HG02852 (cell line): Measurements from ENCODE around the gene HERPUD2.
A peak's percentile ranks its signal among the peaks of the same experiment; 100 is the strongest.

Experiments used
- ATAC-seq: cut with Tn5 transposase; IDR thresholded peaks from one replicate; pipeline ENCODE4 v1.9.1; 2021; ENCODE audit warnings: mild to moderate bottlenecking, moderate library complexity; ENCODE audit not compliant: unreplicated experiment

The HERPUD2 gene, protein sequence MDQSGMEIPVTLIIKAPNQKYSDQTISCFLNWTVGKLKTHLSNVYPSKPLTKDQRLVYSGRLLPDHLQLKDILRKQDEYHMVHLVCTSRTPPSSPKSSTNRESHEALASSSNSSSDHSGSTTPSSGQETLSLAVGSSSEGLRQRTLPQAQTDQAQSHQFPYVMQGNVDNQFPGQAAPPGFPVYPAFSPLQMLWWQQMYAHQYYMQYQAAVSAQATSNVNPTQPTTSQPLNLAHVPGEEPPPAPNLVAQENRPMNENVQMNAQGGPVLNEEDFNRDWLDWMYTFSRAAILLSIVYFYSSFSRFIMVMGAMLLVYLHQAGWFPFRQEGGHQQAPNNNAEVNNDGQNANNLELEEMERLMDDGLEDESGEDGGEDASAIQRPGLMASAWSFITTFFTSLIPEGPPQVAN

DNA sequence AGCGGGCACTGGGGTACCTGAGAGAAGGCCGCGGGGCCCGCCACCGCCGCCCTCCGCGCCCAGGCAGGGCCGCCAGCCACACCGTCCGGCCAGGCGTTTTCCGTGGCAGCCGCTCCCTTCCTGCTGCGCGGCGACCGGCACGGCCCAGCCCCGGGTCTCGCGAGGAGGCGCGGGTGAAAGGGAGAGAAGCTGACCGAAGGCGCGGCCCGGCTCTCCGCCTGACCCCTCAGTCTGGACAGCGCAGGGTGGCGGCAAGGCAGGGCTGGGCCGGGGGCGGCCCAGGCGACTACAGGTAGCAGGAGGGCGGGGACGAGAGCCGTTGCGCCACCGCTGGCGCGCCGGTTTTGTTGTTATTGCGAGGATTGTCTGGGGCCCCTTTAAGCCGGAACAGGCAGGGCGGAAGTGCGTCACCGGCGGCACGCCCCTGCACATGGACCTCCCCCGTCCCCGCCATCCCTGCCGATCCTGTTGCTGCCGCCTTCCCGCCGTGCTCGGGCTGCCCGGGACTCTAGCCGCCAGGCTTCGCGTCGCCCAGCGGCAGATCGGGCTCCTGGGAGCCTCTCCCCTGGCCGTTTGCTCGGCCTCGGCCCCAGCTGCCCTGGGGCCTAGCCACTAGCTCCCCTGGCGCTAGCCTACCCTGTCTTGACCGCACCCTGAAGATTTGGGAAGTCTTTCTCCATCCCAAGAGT is at the start of gene HERPUD2:
TSS of gene HERPUD2 (minus strand) at position 352 of the 689 bp plus-strand sequence. CDS start 805 bp downstream, outside the sequence.
- peak; percentile 92 for ATAC-seq

DNA sequence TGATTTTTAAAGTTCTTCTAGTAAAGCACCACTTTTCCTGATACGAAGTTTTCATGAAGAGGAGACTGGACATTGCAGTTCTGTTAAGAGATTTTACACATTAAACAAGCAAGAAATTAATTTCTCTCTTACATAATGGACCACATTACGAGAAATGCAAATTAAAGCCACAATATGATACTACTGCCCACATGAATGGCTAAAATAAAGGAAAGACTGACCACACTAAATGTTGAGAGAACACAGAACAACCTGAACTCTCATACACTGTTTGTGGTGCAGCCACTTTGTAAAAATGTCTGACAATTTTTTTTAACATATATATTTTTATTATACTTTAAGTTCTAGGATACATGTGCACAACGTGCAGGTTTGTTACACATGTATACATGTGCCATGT is 44.0 kb upstream of the HERPUD2 start:
- ATAC-seq = no peak

DNA sequence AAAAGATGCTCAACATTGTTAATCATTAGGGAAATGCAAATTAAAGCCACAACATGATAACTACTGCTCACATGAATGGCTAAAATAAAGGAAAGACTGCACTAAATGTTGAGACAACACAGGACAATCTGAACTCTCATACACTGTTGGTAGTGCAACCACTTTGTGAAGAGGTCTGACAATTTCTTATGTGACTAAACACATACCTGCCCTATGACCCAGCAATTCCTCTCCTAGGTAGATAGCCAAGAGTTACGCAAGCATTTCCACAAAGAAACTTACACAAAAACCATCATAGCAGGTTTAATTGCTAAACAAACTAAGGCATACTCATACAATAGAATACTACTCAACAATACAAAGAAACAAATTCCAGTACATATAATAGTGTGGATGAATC is 41.8 kb upstream of the HERPUD2 start:
- no peak for ATAC-seq

DNA sequence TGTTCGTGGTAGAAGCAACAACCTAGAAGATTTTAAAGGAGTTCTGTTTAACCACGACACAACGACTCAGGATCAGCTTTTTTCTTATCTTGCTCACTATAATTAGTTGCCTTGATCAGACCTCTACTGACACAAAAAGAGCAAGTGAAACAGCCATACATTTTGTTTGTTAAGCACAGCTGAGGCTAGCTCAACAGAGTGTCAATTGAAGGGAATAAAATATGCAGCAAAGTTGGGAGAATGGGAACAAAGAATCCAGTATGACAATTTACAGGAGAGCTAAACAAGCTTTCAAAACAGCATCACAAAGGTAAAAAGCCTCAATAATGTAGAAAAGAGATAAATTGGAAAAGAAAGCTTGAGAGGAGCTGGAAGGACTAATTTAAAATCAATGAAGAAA is 40.5 kb upstream of the HERPUD2 start:
- no peak for ATAC-seq

DNA sequence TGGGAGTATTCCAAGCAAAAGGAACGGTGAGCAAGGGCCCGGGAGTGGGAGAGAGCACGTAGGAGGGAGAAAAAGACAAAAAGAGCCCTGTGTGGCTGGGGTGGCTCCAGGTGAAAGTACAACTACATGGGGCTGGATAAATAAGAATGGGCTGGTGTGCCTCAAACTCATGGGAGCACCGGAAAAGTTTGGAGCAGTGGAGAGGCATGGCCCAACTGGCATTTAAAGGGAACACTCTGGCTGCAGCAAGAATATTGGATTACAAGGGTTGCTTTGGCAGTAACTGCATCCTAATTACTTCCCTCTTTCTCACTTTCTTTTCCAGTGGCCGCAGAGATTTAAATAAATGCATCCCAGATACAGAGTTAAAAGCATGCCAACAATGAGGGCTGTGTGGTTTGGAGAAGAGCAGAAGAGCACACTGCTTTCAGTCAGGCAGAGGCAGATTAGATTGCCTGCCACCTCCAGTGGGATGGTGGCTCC is 39.1 kb upstream of the HERPUD2 start:
- ATAC-seq = no peak

DNA sequence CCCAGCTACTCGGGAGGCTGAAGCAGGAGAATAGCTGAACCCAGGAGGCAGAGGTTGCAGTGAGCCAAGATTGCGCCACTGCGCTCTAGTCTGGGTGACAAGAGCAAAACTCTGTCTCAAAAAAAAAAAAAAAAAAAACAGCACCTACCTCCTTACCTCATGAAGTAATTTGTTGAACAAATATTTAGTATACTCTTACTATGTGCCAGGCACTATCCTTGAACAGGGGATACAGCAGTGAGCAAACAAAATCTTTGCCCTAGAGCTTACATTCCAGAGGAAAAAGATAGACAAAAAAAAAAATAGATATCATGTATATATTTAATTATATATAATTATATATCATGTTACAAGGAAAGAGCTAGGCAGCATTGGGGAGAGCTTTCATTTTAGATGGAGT is 36.4 kb upstream of the HERPUD2 start:
- ATAC-seq = no peak

DNA sequence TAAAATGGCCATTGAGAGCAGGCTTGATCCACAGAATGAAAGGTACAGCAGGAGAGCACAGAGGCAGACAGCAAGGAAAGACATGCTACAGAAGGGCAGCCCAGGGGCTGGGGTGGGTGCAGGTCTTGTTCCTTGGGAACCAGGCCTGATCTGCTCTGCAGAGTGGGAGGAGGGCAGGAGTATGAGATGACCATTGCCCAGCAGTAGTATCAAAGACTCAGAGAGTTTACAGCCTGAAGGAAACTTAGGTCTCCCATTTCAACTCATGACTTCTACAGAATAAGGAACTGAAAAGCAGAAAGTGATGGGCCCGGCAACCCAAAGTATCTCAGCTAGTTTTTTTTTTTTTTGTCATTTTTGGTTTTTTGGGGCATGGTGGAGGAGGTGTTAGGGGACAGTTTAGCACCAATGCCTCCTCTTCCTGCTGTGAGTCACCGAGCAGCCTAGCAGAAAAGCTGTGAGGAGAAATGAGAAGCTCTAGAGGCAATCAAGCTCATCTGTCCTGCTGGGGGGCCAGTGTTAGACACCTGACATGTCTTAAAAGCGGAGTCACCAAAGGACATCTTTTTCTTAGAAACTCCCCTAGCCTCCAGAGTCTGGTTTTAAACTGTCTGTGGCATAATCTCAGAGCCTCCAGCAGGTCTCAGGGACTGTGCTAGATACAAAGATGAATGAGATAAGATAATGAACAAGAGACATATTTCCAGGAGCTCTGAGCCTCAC is 34.3 kb upstream of the HERPUD2 start:
- peak; percentile 53 for ATAC-seq

DNA sequence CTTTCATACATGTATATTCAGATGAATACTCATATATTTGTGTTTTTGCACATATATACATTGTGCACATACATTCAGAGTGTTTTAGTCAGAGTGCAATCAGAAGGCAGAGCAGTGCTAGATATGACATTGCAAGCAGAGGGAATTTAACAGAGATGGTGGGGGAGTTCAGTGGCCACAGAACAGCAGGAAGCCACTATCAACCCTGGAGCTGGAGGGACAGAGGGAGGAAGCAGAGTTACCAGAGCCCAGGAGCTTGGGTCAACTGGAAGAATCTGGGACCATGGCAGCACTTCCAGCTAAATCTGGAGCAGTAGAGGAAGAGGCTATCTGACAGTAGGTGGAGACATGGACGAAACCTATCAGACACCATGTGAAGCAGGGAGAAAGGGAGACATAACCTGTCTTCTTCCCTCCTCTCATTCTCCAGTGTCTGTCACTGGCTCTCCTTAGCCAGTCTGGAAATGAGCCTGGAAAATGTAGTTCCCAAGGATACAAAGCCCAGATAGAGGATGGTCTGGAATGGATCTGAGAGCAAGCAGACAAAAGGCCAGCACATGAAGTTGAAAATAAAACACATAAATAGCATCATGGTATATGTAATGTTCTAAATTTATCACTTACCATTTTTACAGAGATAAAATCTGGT is 33.6 kb upstream of the HERPUD2 start:
- no peak for ATAC-seq

DNA sequence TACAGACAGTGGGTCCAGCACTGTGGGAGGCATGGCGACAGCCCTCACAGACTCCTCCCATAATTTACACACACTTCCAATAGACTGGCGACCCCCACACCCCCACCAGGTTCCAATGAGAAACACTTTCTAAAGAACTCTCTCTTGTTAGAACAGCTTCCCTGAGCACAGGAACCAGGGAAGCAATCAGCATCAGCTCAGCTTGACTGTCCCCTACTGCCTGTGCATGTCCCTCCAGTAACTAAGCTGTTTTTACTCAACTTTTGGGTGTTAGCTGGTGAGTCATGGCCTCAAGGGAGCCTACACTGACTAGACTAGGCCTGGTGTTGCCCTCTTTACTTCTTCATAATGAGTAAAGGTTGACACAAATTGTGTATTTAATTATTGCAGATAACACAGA is 32.6 kb upstream of the HERPUD2 start:
- no peak for ATAC-seq

DNA sequence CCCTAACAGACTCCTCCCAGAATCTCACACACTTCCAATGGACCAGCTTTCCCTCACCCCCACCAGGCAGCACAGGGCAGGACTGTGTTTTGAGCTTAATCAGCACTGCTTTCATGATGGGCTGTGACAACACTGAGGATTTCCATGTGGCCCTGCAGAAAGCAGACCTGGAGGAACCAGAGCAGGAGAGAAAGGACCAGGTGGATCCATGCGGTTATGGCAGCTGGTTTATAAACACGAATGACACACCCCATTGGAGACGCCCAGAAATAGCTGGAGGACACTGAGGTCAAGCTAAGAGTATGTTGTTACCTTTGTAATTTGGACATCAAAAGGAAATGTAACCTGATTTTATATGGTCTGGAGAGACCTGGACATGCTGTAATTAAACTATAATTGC is 31.7 kb upstream of the HERPUD2 start:
- ATAC-seq = no peak

DNA sequence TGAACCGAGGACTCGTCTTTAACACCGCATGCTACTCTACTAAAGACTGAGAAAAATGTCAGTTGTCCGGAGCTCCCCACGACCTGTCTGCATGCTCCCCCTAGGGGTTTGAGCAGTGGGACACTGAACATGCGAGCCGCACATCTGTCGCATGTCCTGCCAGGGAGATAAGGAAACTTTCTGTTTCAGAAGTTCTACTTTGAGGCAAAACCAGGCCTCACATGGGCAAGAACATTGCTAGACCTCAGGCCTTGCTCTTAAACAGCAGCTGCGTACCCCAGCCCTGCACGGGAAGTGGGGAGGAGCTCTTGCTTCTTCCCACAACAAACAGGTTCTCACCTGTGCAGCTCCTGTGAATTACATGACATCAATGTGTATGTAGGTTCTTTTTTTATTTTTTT is 30.3 kb upstream of the HERPUD2 start:
- ATAC-seq = peak; percentile 46

DNA sequence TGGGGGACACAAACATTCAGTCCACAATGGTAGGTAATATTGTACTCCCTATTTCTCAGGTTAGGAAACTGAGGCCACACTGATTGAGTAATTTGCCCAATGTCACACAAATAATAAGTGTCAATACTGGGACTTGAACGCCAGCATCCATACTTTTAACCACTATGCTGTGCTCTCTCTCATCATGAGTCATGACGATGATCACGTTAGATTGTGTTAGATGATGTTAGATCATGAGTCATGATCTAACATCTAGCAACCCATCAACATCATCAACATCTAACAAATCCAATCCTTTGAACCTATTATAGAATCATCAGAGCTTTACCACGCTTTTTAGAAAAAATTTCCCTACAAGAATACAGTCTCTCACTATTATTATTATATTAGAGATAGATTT is 28.1 kb upstream of the HERPUD2 start:
- no peak for ATAC-seq

DNA sequence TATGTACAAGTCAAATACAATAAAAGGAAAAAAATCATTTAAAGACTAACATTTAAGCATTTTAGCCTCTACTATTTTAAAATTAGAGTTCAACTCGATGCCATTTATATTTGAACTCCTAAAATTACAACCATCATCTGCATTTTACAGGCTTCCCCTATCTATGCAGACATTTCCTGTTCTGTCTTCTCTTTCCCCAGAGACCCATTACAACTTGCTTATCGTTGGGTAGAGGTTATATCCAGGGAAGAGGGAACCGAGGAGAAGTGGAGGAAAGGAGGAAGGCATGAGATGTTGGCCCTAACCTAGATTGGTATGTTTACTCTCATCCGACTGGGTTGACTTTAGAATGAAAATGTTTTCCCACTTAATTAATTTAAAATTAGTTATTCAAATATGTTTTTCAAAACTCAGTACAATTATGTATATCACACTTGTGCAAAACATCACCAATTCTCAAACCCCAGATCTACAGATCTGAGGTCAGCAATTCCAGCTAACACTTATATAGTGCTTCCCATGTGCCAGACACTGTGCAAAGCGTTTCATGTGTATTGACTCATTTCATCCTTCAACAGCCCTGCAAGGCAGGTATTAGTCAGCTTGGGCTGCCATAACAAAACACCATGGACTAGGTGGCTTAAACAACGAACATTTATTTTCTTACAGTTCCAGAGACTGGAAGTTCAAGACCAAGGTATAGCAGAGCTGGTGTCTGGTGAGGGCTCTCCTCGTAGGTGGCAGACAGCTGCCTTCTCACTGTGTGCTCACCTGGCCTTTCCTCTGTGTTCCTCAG is 27.3 kb upstream of the HERPUD2 start:
- peak; percentile 29 for ATAC-seq

DNA sequence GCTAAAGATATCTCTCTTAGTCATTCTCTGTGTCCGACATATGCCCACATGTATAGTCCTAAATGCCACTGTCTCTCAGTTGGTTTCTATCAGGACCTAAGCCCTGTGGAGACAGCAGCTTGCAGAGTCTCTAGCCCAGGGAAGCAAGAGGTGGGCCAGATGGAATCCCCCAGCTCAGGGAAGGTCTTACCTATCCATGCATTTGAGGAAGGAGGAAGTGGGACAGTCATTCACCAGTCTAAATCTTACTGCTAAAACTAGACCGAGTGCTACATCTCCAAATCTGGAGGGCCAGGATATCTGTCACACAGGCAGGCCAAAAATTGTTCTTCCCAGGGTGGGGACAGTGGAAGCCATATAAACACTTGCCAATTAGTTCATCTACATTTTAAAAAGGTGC is 26.4 kb upstream of the HERPUD2 start:
- ATAC-seq = no peak

DNA sequence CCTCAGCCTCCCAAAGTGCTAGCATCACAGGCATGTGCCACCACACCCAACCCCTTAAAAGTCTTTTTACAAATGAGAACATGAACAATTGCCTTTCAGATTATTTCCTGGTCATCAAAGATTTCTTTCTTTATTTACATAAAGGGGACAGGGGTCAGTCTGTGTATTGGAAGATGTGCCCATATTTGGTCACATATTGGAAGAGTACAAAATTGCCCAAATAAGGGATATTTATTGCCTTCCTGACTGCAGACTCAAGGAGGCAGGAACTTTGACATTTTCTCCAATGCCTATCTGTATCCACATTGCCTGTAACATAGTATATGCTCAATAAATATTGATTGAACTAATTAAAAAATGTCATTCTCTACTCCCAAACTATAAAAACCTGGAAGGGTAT is 25.9 kb upstream of the HERPUD2 start:
- ATAC-seq = no peak

DNA sequence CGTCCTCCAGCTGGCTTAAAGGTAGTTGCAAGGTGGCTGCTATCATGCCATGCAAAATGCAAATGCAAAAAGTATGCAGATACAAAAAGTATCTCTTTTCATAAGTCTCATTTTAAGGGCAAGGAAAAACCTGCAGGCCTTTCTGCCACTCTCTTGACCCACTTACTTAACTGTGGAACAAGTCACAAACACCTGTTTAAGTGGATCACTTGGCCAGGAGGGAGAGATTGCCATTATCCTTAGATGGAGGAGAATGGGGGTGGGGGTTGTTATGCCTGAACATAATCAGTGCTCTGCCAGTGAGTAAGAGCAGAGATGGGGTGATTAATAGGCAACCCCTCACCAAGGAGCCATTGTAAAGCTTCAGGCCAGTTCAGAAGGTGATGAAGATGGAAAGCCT is 25.1 kb upstream of the HERPUD2 start:
- no peak for ATAC-seq

DNA sequence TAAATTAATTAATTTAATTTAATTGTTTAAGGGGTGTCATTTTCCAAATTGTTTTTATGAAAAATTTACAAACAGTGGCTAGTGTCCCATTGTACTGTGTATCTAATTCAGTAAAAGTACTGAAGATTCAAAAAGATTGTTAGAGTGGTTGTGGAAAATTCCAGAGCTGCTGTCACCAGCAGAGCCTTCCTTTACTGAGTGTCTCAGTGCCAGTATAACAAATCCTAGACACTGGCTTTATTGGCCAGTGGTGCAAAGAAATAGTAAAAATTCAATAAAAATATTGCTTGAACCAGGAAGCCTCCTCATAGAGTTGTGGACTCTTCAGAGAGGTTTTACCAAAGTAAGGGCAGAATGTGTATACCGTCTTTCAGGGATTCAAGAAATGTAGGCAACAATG is 23.1 kb upstream of the HERPUD2 start:
- ATAC-seq = no peak

DNA sequence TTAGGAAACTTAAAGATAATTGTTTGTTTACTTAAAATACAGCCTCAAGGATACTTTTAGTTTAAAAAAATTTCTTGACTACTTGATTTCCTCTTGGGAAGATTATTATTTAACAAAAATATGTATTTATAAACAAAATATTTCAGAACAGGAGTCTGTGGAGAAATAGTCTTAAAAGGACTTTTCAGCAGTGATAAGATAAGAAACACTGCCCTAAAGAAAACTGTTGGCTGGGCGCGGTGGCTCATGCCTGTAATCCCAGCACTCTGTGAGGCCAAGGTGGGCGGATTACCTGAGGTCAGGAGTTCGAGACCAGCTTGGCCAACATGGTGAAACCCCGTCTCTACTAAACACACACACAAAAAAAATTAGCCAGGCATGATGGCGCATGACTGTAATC is 22.6 kb upstream of the HERPUD2 start:
- no peak for ATAC-seq

DNA sequence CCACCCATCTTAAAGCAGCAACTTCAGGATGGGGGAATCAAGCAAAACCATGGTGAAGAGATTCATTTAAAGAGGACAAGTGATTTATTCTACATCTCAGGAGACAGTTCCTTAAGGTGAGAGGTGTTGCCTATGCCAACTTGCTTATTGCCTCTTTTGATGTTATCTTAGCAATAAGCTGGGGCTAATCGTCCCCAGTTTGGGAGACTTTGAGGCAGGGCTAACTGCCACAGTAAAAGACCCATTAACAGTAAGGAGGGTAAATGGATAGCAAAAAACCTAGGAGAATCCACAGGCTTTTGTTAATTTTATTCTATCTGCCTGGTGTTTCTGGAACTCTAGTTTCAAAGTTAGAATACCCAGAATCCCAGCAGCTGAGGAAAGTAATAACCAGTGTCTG is 22.1 kb upstream of the HERPUD2 start:
- no peak for ATAC-seq

DNA sequence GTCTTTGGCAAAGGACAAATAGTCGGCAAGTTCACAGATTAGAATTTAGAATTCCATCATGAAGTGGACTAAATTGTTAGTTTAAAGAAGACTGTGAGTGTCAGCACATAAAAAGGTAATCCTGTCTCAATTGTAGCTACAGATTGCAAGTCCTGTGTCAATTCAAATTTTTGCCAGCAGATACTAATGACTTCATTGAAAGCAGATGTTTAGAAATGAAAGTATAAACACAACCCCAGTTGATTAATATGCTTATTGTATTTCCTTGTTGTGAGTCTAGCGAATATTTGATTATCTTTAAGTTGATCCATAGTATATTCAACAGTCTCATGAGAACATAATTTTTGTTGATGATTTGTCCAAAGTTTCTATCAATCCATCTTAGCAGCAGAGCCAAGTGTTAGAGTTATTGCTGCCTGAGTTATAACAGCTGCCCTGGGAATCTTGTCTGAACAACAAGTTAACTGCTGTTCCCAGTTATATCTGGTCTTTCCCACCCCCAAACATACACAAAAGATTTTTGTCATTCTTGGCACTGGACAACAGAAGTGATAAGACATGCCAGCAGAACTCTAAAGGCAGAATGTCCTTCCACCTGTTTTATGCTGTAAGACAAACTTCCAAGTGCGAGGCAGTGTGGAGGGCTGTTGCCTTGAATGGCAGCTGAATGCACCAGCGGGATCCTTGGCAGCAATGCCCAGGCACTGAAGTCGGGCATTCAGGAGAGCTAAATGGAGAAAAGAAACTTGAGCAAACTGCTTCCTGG is 21.3 kb upstream of the HERPUD2 start:
- ATAC-seq = no peak
